AG04450 (cell line): ENCODE measurements around the gene UTRN. TPM values are rescaled to one million over a fixed set of nuclear protein-coding genes. Genes with fewer than 3 reads are reported as not detected.

Experiments used
- CTCF ChIA-PET: fragments of 300-600, 350-600 bp; formaldehyde crosslinking; extraction: SDS; loops from one replicate; lab custom pipeline; 2022; ENCODE audit warnings: antibody characterized with exemption, inconsistent platforms; lab: Charles Lee
- POLR2A ChIA-PET: fragments of 350-600 bp; formaldehyde crosslinking; extraction: SDS; loops from one replicate; lab custom pipeline; 2021; ENCODE audit warnings: antibody characterized with exemption, inconsistent platforms; lab: Yijun Ruan, JAX
- DNase-seq: peaks from one replicate; pipeline ENCODE4 v3.0.0-alpha.2; 2011; ENCODE audit warnings: low read depth, low spot score
- H3K27ac ChIP-seq: one replicate; pipeline ENCODE4 v1.5.1; 2012; ENCODE audit warnings: low read depth, low read length, control low read depth
- H3K27me3 ChIP-seq: one replicate; pipeline ENCODE4 v1.6.0; 2012; ENCODE audit warnings: low read length; ENCODE audit not compliant: control insufficient read depth, insufficient read depth
- H3K4me3 ChIP-seq: 2 replicates; pipeline ENCODE4 v1.5.1; 2011; ENCODE audit warnings: mild to moderate bottlenecking, low read depth, low read length, control low read depth
- H3K9me3 ChIP-seq: 2 replicates; pipeline ENCODE4 v1.5.1; 2012; ENCODE audit warnings: low read length; ENCODE audit not compliant: control insufficient read depth, insufficient read depth
- CTCF ChIP-seq: IDR thresholded peaks from 2 replicates; pipeline ENCODE4 v1.5.1; 2011; ENCODE audit warnings: low read depth, low read length, control low read depth, inconsistent platforms
- polyA plus RNA-seq: library from polyadenylated mRNA; depleted of rRNA; stranded (reverse); fragments of >200 nt; gene quantifications from 2 replicates; pipeline ENCODE4 v1.2.3, GENCODE V29; 2011

UTRN gene
- polyA plus RNA-seq, 1 experiment = 32.1 TPM

DNA sequence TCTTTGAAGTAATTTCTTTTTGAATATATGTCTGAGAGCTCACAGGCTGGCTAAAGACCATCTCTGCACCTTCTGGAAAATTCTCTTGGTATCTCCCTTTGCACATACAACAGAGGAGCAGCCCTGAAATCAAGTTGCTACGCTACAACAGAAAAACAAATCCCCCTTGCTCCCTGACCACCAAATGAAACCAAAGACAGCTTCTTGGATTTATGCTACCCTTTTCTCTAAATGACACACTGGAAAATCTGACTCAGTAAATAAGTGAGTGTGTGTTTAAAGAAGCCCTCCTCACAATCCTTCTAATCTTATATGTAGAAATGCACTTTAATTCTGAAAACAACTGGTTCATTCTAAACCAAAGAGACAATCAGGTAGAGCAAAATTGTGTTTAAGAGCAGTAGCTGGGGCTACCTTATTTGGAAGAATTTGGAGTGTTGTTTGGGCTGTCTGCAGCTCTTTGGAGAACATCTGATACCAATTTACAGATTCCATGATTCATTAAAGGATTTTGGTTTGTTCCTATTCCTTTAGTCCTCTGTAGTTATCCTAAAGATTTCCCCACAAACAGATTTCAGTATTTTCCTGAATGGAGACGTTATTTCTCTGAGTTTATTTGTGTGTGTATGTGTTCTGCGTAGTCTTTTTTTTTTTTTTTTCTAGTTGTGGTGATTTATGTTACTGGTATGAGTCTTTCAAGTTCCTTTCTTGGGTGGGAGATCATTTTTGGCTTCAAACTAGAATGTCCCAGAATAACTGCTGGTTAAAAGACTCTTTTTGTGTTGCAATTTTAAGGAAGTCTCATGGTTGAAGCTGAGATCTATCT is 36.4 kb upstream of the UTRN start:
- POLR2A ChIA-PET = interaction anchor here (0.6 to 1.0 kb wide), 7 partner anchors 16 to 200 kb away, joined by 3 to 9 read pairs (median 4); no protein-coding TSS in a partner anchor
- H3K27ac ChIP-seq = no peak overlapping the region

GRCh38 chr6:144250276-144250675 is 34.9 kb upstream of the UTRN start:
- TF ChIP-seq CTCF = no peak
- no peaks in the 10 kb centered on the region for H3K9me3 ChIP-seq
- no peaks in the 10 kb centered on the region for H3K27me3 ChIP-seq
- CTCF ChIA-PET = no interaction called here
- POLR2A ChIA-PET = no interaction called here
- no peak for DNase-seq
- no peak overlapping the region for H3K4me3 ChIP-seq
- H3K27ac ChIP-seq = no peak overlapping the region

More for the DNA sequence above, 36.4 kb upstream of the UTRN start:
- no peak overlapping the region for H3K4me3 ChIP-seq
- H3K9me3 ChIP-seq = no peaks in the 10 kb centered on the region
- no peak for TF ChIP-seq CTCF
- CTCF ChIA-PET = interaction anchor here (0.6 to 2.7 kb wide), 3 partner anchors 30 to 620 kb away, joined by 3 to 9 read pairs (median 3); no protein-coding TSS in a partner anchor
- peak; percentile 37 for DNase-seq
- no peaks in the 10 kb centered on the region for H3K27me3 ChIP-seq

GRCh38 chr6:144252259-144252658 is 32.9 kb upstream of the UTRN start:
- ChIA-PET CTCF (interaction anchor here (0.7 kb wide), 1 partner anchor 90 kb away, joined by 3 read pairs; no protein-coding TSS in a partner anchor), POLR2A (interaction anchor here (0.5 kb wide), 1 partner anchor 154 kb away, joined by 6 read pairs; no protein-coding TSS in a partner anchor)
- TF ChIP-seq CTCF = no peak
- DNase-seq = no peak
- no peaks in the 10 kb centered on the region for H3K9me3 ChIP-seq
- no peak overlapping the region for H3K27ac ChIP-seq
- no peaks in the 10 kb centered on the region for H3K27me3 ChIP-seq
- H3K4me3 ChIP-seq = no peak overlapping the region

DNA sequence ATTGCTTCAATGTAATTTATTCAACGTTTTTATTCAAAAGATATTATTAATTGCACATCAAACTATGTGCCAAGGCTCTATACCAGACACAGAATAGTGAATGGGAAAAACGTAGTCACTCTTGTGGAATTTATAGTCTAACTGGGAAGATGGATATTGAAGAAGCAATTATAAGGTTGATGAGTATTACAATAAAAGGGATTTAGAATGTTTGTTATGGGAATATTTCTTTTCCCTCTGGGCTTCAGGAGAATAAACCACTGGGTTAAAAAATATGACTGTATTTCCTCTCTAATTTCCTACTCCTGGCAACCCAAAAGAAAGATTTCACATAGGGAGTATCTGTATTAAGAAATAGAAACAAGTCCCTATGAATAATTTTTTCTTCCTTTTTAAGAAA is 25.1 kb upstream of the UTRN start:
- DNase-seq = no peak
- POLR2A ChIA-PET = no interaction called here
- Histone ChIP-seq H3K9me3 (no peaks in the 10 kb centered on the region; the same call in 1 of the 2 replicates), H3K27ac (no peak overlapping the region), H3K4me3 (no peak overlapping the region), H3K27me3 (no peaks in the 10 kb centered on the region)
- CTCF ChIA-PET = no interaction called here
- no peak for TF ChIP-seq CTCF
